Chondrocyte (in vitro differentiated cells): ENCODE data around the gene ZDHHC11. TPM values are rescaled to one million over a fixed set of nuclear protein-coding genes. Genes with fewer than 3 reads are reported as not detected.
"Not testable (repeated sequence)": the region's sequence is repeated elsewhere in the genome, so short reads cannot be mapped to it uniquely, and the experiment has no call there.

Source experiments
- DNase-seq: peaks from one replicate; pipeline ENCODE4 v3.0.0; 2021; ENCODE audit warnings: mixed read lengths, low spot score
- H3K27ac Mint-ChIP-seq: one replicate; pipeline ENCODE4 v1.8.0; 2021; ENCODE audit warnings: mild to moderate bottlenecking, moderate library complexity, mixed read lengths; ENCODE audit not compliant: unreplicated experiment
- H3K27me3 Mint-ChIP-seq: 2 replicates; pipeline ENCODE4 v1.8.0; 2021; ENCODE audit warnings: low read depth, mixed read lengths
- H3K36me3 Mint-ChIP-seq: 2 replicates; pipeline ENCODE4 v1.8.0; 2021; ENCODE audit warnings: low read depth, mixed read lengths
- H3K4me1 Mint-ChIP-seq: 2 replicates; pipeline ENCODE4 v1.8.0; 2021; ENCODE audit warnings: low read depth, mild to moderate bottlenecking, mixed read lengths
- H3K4me3 Mint-ChIP-seq: one replicate; pipeline ENCODE4 v1.8.0; 2021; ENCODE audit warnings: mild to moderate bottlenecking, moderate library complexity, mixed read lengths; ENCODE audit not compliant: unreplicated experiment
- H3K9me3 Mint-ChIP-seq: 2 replicates; pipeline ENCODE4 v1.8.0; 2021; ENCODE audit warnings: low read depth, mixed read lengths
- CTCF ChIP-seq: fragments of 200-600 bp; sonication (generic); IDR thresholded peaks from 2 replicates; pipeline ENCODE4 v1.5.0; 2021; ENCODE audit warnings: antibody characterized with exemption, mild to moderate bottlenecking, moderate library complexity
- total RNA-seq: library from RNA; stranded (reverse); gene quantifications from 3 replicates; pipeline ENCODE4 v1.2.1, GENCODE V29; 2021

ZDHHC11 gene
- total RNA-seq, 1 donor from 2014 or later = 1.9 TPM

GRCh38 chr5:783881-784427 lies 66.8 kb downstream of the ZDHHC11 start:
- not testable (repeated sequence) for H3K27ac Mint-ChIP-seq, H3K27me3 Mint-ChIP-seq
- peak overlapping the region; percentile 22 for H3K4me3 Mint-ChIP-seq

GRCh38 chr5:783049-783802 lies 67.6 kb downstream of the ZDHHC11 start:
- H3K4me1 Mint-ChIP-seq, H3K27ac Mint-ChIP-seq, DNase-seq, H3K9me3 Mint-ChIP-seq, H3K4me3 Mint-ChIP-seq, H3K36me3 Mint-ChIP-seq, H3K27me3 Mint-ChIP-seq: not testable (repeated sequence)

More at GRCh38 chr5:783881-784427, 66.8 kb downstream of the ZDHHC11 start:
- H3K9me3 Mint-ChIP-seq, H3K4me1 Mint-ChIP-seq, H3K36me3 Mint-ChIP-seq: not testable (repeated sequence)
- DNase-seq = peak; percentile 92

GRCh38 chr5:782356-782755 lies 68.4 kb downstream of the ZDHHC11 start:
- DNase-seq, H3K27me3 Mint-ChIP-seq, H3K27ac Mint-ChIP-seq, H3K9me3 Mint-ChIP-seq, H3K4me3 Mint-ChIP-seq, H3K4me1 Mint-ChIP-seq, H3K36me3 Mint-ChIP-seq: not testable (repeated sequence)

- not testable (repeated sequence) for H3K9me3 Mint-ChIP-seq, H3K4me3 Mint-ChIP-seq, H3K27ac Mint-ChIP-seq, H3K36me3 Mint-ChIP-seq, H3K4me1 Mint-ChIP-seq, H3K27me3 Mint-ChIP-seq
- DNase-seq = peak; percentile 93
Observed at GRCh38 chr5:780571-780970, 70.2 kb downstream of the ZDHHC11 start.

GRCh38 chr5:778967-779366 lies 71.8 kb downstream of the ZDHHC11 start:
- DNase-seq, H3K27ac Mint-ChIP-seq, H3K4me3 Mint-ChIP-seq, H3K4me1 Mint-ChIP-seq, H3K36me3 Mint-ChIP-seq, H3K27me3 Mint-ChIP-seq, H3K9me3 Mint-ChIP-seq: not testable (repeated sequence)

GRCh38 chr5:778421-778820 lies 72.4 kb downstream of the ZDHHC11 start:
- H3K4me3 Mint-ChIP-seq, H3K4me1 Mint-ChIP-seq, H3K27me3 Mint-ChIP-seq, H3K9me3 Mint-ChIP-seq, H3K27ac Mint-ChIP-seq, H3K36me3 Mint-ChIP-seq: not testable (repeated sequence)
- peak; percentile 65 for DNase-seq

- no peak for TF ChIP-seq CTCF
- H3K27ac Mint-ChIP-seq = no peak overlapping the region
- no peaks in the 10 kb centered on the region for H3K9me3 Mint-ChIP-seq
- peaks cover 5% of the 10 kb centered on the region for H3K27me3 Mint-ChIP-seq
- H3K4me3 Mint-ChIP-seq = no peak overlapping the region
- no peaks in the 10 kb centered on the region for H3K4me1 Mint-ChIP-seq
- DNase-seq = peak; percentile 94
- H3K36me3 Mint-ChIP-seq = no peaks in the 10 kb centered on the region
Observed at GRCh38 chr5:777756-778161, 73.0 kb downstream of the ZDHHC11 start.

GRCh38 chr5:776862-777711 lies 73.7 kb downstream of the ZDHHC11 start:
- peak; percentile 91 for DNase-seq
- Mint-ChIP-seq H3K4me1 (no peaks in the 10 kb centered on the region), H3K9me3 (no peaks in the 10 kb centered on the region), H3K4me3 (no peak overlapping the region), H3K27me3 (peaks cover 5% of the 10 kb centered on the region), H3K36me3 (no peaks in the 10 kb centered on the region), H3K27ac (no peak overlapping the region)
- TF ChIP-seq CTCF = no peak
